Measurements from ENCODE around the gene SYT5. TPM values are rescaled to one million over a fixed set of nuclear protein-coding genes. Genes with fewer than 3 reads are reported as not detected.
"Not testable (repeated sequence)": the region's sequence is repeated elsewhere in the genome, so short reads cannot be mapped to it uniquely, and the experiment has no call there.

SYT5 gene
- total and polyA plus RNA-seq, 2 of the 8 experiments (the other 6 are each of a cell fraction or from before 2014, with no cell fraction given): 0.35 to 0.67 TPM

GRCh38 chr19:55172318-55172717, 7.8 kb downstream of the SYT5 start:
- POLR2A ChIA-PET (ENCODE audit: partially characterized antibody); H2AK5ac ChIP-seq (ENCODE audit: low read depth, low read length); H2BK120ac ChIP-seq (replicated peaks; ENCODE audit: low read depth, low read length); H3K9ac ChIP-seq (replicated peaks in 1 of 4; ENCODE audit: extremely low read depth in 1 of 4, low read depth in 3 of 4, low read length in 3 of 4); H3K18ac ChIP-seq (ENCODE audit: extremely low read depth, low read length); H3K79me2 ChIP-seq (ENCODE audit: control insufficient read depth in 1 of 2, insufficient read depth in 2 of 2, low read length in 2 of 2); H3K36me3 ChIP-seq (ENCODE audit: control insufficient read depth in 2 of 4, insufficient read depth in 4 of 4, low read length in 3 of 4); H4K8ac ChIP-seq (ENCODE audit: extremely low read depth, insufficient read depth, low read length); H2BK12ac ChIP-seq (ENCODE audit: low read depth, low read length); H3K14ac ChIP-seq (ENCODE audit: insufficient read length); FAIRE-seq; H3K56ac ChIP-seq (replicated peaks; ENCODE audit: insufficient read length, low read depth, low read length); H2BK15ac ChIP-seq (ENCODE audit: low read length); H3K4ac ChIP-seq (replicated peaks; ENCODE audit: insufficient read length, low read depth, low read length); DNase-seq (ENCODE audit: low read depth in 1 of 2, low spot score in 2 of 2); H4K20me1 ChIP-seq (replicated peaks in 1 of 2; ENCODE audit: control insufficient read depth in 1 of 2, insufficient read depth in 2 of 2, low read length in 2 of 2); H2BK20ac ChIP-seq (ENCODE audit: low read length); H3K9me3 ChIP-seq (ENCODE audit: insufficient read depth in 2 of 2, low read depth in 1 of 2, low read length in 1 of 2); H3K27ac ChIP-seq (ENCODE audit: low read depth, low read length); H3K23ac ChIP-seq (ENCODE audit: insufficient read length); H3K79me1 ChIP-seq (ENCODE audit: low read depth, low read length); H4K5ac ChIP-seq (ENCODE audit: insufficient read length, low read depth, low read length); H4K91ac ChIP-seq (replicated peaks; ENCODE audit: insufficient read length, low read length); H2BK5ac ChIP-seq (ENCODE audit: low read depth, low read length): not testable (repeated sequence)
- 0 out of 2 replicates have a peak overlapping the region, but pooled peaks have one; percentile 13 for H2AFZ ChIP-seq (ENCODE audit: low read length)
- 70% methylated on average over 4 of the region's 9 CpGs; no CpG with 5 or more reads in 1 of the 2 experiments for WGBS, 2 experiments (ENCODE audit: extremely low coverage in 1 of 2, insufficient coverage in 1 of 2, insufficient read length in 1 of 2, insufficient replicate concordance in 2 of 2, low coverage in 1 of 2, low lambda C conversion rate in 2 of 2, missing lambda C conversion rate in 1 of 2)
- H3K23me2 ChIP-seq (ENCODE audit: low read depth, low read length): peaks cover 13% of the 10 kb centered on the region; the same call in 1 of the 2 replicates
- H3K4me2 ChIP-seq (ENCODE audit: insufficient read depth in 1 of 2, low read depth in 2 of 2, low read length in 2 of 2): peak overlapping the region; percentile 87 to 97
- CTCF ChIA-PET (ENCODE audit: partially characterized antibody): interaction anchor here (0.6 to 1.6 kb wide), 3 partner anchors 32 to 418 kb away, joined by 3 to 4 read pairs (median 3); no protein-coding TSS in a partner anchor
- peak overlapping the region; percentile 60 to 77 (median 73); a peak in 3 of 8 replicates for H3K4me3 ChIP-seq (ENCODE audit: extremely low read depth in 1 of 4, insufficient read depth in 2 of 4, low read depth in 3 of 4, low read length in 4 of 4)
- peaks cover 2 to 56% (median 28%) of the 10 kb centered on the region in 4 experiments; a peak in 6 of 7 replicates for H3K27me3 ChIP-seq (replicated peaks in 1 of 4; ENCODE audit: control insufficient read depth in 3 of 4, extremely low read depth in 1 of 4, insufficient read depth in 3 of 4, low read length in 3 of 4)
- peaks cover 6 to 21% (median 14%) of the 10 kb centered on the region in 4 experiments for H3K4me1 ChIP-seq (replicated peaks in 1 of 4; ENCODE audit: control insufficient read depth in 3 of 4, insufficient read depth in 4 of 4, low read length in 3 of 4)

Data from H1 (cell line).